Muscle layer of colon (tissue), 2 donors: ENCODE data around the gene ZNF346.
"Not testable (repeated sequence)": the region's sequence is repeated elsewhere in the genome, so short reads cannot be mapped to it uniquely, and the experiment has no call there.

Source experiments
- H3K27ac ChIP-seq: one replicate; pipeline ENCODE4 v1.7.0; 2013; ENCODE audit warnings: low read depth, mild to moderate bottlenecking, low read length, moderate library complexity
- H3K27me3 ChIP-seq, 2 donors: one replicate each; pipeline ENCODE4 v1.7.0; 2013; ENCODE audit warnings: low read length in 2 of 2, mild to moderate bottlenecking in 2 of 2; ENCODE audit not compliant: insufficient read depth in 2 of 2, control insufficient read depth in 1 of 2
- H3K36me3 ChIP-seq: one replicate; pipeline ENCODE4 v1.7.0; 2013; ENCODE audit warnings: mild to moderate bottlenecking, low read length; ENCODE audit not compliant: insufficient read depth
- H3K4me1 ChIP-seq: one replicate; pipeline ENCODE4 v1.7.0; 2013; ENCODE audit warnings: mild to moderate bottlenecking, low read length; ENCODE audit not compliant: insufficient read depth
- H3K4me3 ChIP-seq, 2 donors: one replicate each; pipeline ENCODE4 v1.7.0; 2013; ENCODE audit warnings: low read length in 2 of 2, low read depth in 1 of 2, mild to moderate bottlenecking in 1 of 2, moderate library complexity in 1 of 2
- H3K9ac ChIP-seq: one replicate; pipeline ENCODE4 v1.7.0; 2013; ENCODE audit warnings: low read length
- H3K9me3 ChIP-seq: one replicate; pipeline ENCODE4 v1.7.0; 2013; ENCODE audit warnings: mild to moderate bottlenecking, low read length
- donor health status: abdominal sarcoma.
- donor health status: Adenocarcinoma of cecum.

The ZNF346 gene

GRCh38 chr5:177041936-177042335 lies 19.4 kb downstream of the ZNF346 start:
- Histone ChIP-seq H3K36me3 (peaks cover 15% of the 10 kb centered on the region), H3K4me1 (peaks cover 11% of the 10 kb centered on the region), H3K27me3 (no peaks in the 10 kb centered on the region), H3K9ac (no peak overlapping the region), H3K27ac (no peak overlapping the region), H3K4me3 (no peak overlapping the region), H3K9me3 (no peaks in the 10 kb centered on the region)

- H3K27ac ChIP-seq = no peak overlapping the region
- no peaks in the 10 kb centered on the region for H3K9me3 ChIP-seq
- no peaks in the 10 kb centered on the region for H3K27me3 ChIP-seq
- peaks cover 11% of the 10 kb centered on the region for H3K4me1 ChIP-seq
- H3K4me3 ChIP-seq = no peak overlapping the region
- peaks cover 15% of the 10 kb centered on the region for H3K36me3 ChIP-seq
- no peak overlapping the region for H3K9ac ChIP-seq
Observed at GRCh38 chr5:177043114-177043513, 20.6 kb downstream of the ZNF346 start.

GRCh38 chr5:177043958-177044357 lies 21.5 kb downstream of the ZNF346 start:
- H3K36me3 ChIP-seq = peaks cover 15% of the 10 kb centered on the region
- H3K9ac ChIP-seq = no peak overlapping the region
- H3K27me3 ChIP-seq = no peaks in the 10 kb centered on the region
- peaks cover 11% of the 10 kb centered on the region for H3K4me1 ChIP-seq
- H3K4me3 ChIP-seq = no peak overlapping the region
- H3K9me3 ChIP-seq = no peaks in the 10 kb centered on the region
- no peak overlapping the region for H3K27ac ChIP-seq

GRCh38 chr5:177044641-177045040 lies 22.1 kb downstream of the ZNF346 start:
- H3K36me3 ChIP-seq = peaks cover 19% of the 10 kb centered on the region
- no peak overlapping the region for H3K27ac ChIP-seq
- no peaks in the 10 kb centered on the region for H3K9me3 ChIP-seq
- peaks cover 11% of the 10 kb centered on the region for H3K4me1 ChIP-seq
- no peaks in the 10 kb centered on the region for H3K27me3 ChIP-seq
- no peak overlapping the region for H3K9ac ChIP-seq
- no peak overlapping the region for H3K4me3 ChIP-seq

- H3K9ac ChIP-seq = no peak overlapping the region
- H3K27me3 ChIP-seq = no peaks in the 10 kb centered on the region
- H3K4me1 ChIP-seq = peaks cover 8% of the 10 kb centered on the region
- no peak overlapping the region for H3K27ac ChIP-seq
- H3K36me3 ChIP-seq = peaks cover 26% of the 10 kb centered on the region
- H3K9me3 ChIP-seq = no peaks in the 10 kb centered on the region
- no peak overlapping the region for H3K4me3 ChIP-seq
Observed at GRCh38 chr5:177045631-177046030, 23.1 kb downstream of the ZNF346 start.

- H3K9me3 ChIP-seq, H3K27me3 ChIP-seq, H3K27ac ChIP-seq, H3K4me3 ChIP-seq, H3K9ac ChIP-seq, H3K4me1 ChIP-seq: not testable (repeated sequence)
- peaks cover 24% of the 10 kb centered on the region for H3K36me3 ChIP-seq
Observed at GRCh38 chr5:177048531-177048930, 26.0 kb downstream of the ZNF346 start.

- Histone ChIP-seq H3K36me3 (peaks cover 23% of the 10 kb centered on the region), H3K27me3 (no peaks in the 10 kb centered on the region), H3K9me3 (no peaks in the 10 kb centered on the region), H3K4me3 (no peak overlapping the region), H3K4me1 (no peaks in the 10 kb centered on the region), H3K27ac (no peak overlapping the region), H3K9ac (no peak overlapping the region)
Observed at GRCh38 chr5:177049285-177049684, 26.8 kb downstream of the ZNF346 start.

- Histone ChIP-seq H3K9me3 (no peaks in the 10 kb centered on the region), H3K27ac (no peak overlapping the region), H3K27me3 (no peaks in the 10 kb centered on the region), H3K4me3 (no peak overlapping the region), H3K9ac (no peak overlapping the region), H3K36me3 (peaks cover 38% of the 10 kb centered on the region), H3K4me1 (no peaks in the 10 kb centered on the region)
Observed at GRCh38 chr5:177064500-177065277, 42.2 kb downstream of the ZNF346 start.

- H3K36me3 ChIP-seq = peaks cover 38% of the 10 kb centered on the region
- H3K27me3 ChIP-seq = no peaks in the 10 kb centered on the region
- no peak overlapping the region for H3K27ac ChIP-seq
- H3K4me3 ChIP-seq = no peak overlapping the region
- H3K4me1 ChIP-seq = no peaks in the 10 kb centered on the region
- H3K9ac ChIP-seq = no peak overlapping the region
- H3K9me3 ChIP-seq = no peaks in the 10 kb centered on the region
Observed at GRCh38 chr5:177065491-177065890, 43.0 kb downstream of the ZNF346 start.

GRCh38 chr5:177066224-177066623 lies 43.7 kb downstream of the ZNF346 start:
- H3K36me3 ChIP-seq = peaks cover 38% of the 10 kb centered on the region
- H3K9me3 ChIP-seq = no peaks in the 10 kb centered on the region
- H3K27ac ChIP-seq = no peak overlapping the region
- H3K4me3 ChIP-seq = no peak overlapping the region
- no peaks in the 10 kb centered on the region for H3K27me3 ChIP-seq
- H3K4me1 ChIP-seq = no peaks in the 10 kb centered on the region
- no peak overlapping the region for H3K9ac ChIP-seq

GRCh38 chr5:177067503-177067902 lies 45.0 kb downstream of the ZNF346 start:
- no peak overlapping the region for H3K9ac ChIP-seq
- no peak overlapping the region for H3K27ac ChIP-seq

GRCh38 chr5:177070536-177071191 lies 48.2 kb downstream of the ZNF346 start:
- no peak overlapping the region for H3K4me3 ChIP-seq
- H3K27me3 ChIP-seq = no peaks in the 10 kb centered on the region
- H3K36me3 ChIP-seq = peaks cover 4% of the 10 kb centered on the region
- H3K9ac ChIP-seq = no peak overlapping the region
- H3K9me3 ChIP-seq = no peaks in the 10 kb centered on the region
- no peak overlapping the region for H3K27ac ChIP-seq
- peaks cover 7% of the 10 kb centered on the region for H3K4me1 ChIP-seq

More at GRCh38 chr5:177067503-177067902, 45.0 kb downstream of the ZNF346 start:
- Histone ChIP-seq H3K4me3 (no peak overlapping the region), H3K27me3 (no peaks in the 10 kb centered on the region), H3K9me3 (no peaks in the 10 kb centered on the region), H3K36me3 (peaks cover 27% of the 10 kb centered on the region), H3K4me1 (peaks cover 7% of the 10 kb centered on the region)
